Measurements from ENCODE around the gene BRICD5.
A peak's percentile ranks its signal among the peaks of the same experiment; 100 is the strongest.

The BRICD5 gene

DNA sequence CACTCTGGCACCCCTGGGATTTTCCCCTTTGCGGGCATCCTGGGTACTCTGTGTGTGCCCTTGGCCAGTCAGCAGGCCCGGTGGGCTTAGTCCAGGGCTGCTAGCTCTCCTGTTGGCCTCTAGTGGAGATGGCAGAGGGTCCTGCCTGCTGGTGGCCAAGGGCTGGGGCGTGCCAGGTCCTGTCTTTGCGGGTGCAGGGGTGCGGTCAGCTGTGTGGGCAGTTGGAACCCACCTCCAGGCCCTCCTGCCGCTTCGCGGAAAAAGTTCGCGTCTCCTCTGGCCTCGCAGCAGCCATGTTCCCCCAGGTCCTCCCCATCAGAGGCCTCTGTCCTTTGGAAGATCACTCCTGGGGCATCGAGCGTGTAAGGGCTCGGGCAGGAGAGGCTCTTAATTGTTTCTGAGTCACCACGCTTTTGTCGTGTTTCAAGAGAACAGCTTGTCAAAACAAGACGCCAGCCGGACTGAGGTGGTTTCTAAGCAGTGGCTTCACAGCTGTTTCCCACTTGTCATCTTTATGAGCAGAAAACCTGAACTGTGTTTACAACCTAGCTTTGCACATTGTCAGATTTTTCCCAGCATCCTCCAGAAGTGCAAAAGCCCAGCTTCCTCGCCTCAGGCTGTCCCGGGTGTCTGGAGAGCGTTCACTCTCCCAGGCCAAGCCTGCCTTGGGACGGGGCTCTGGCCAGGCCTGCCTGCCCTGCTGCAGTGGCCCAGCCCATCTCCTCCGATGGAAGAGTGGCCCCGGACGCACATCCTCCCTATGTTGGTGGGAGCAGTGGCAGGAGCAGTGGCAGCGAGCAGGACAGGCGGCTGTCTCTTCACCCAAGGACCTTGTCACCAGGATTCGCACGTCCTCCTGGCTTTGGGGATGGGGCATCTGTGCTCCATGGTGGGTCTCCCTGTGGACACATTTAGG is 20.6 kb upstream of the BRICD5 start:
- Histone ChIP-seq H3K27ac (ENCODE audit: extremely low read depth, low read depth, low read length) (no peak overlapping the region), H3K9me3 (ENCODE audit: control insufficient read depth, insufficient read depth, low read depth, low read length) (no peaks in the 10 kb centered on the region), H3K4me1 (ENCODE audit: control insufficient read depth, insufficient read depth, low read length) (peaks cover under 1% of the 10 kb centered on the region; the same call in 1 of the 2 replicates), H3K36me3 (ENCODE audit: control insufficient read depth in 2 of 2, insufficient read depth in 1 of 2, low read length in 2 of 2) (peaks cover 0 to 88% of the 10 kb centered on the region in 2 experiments; a peak in 2 of 3 replicates), H3K4me3 (ENCODE audit: low read depth, low read length) (no peak overlapping the region)
- CTCF ChIA-PET = no interaction called here
- POLR2A ChIA-PET = interaction anchor here (1.1 to 2.0 kb wide), 4 partner anchors 8 to 270 kb away, joined by 3 to 6 read pairs (median 4); partner anchors contain the start of genes E4F1 and ECI1
- TF ChIP-seq ZNF560 (tag by site-specific recombination; IDR thresholded peaks at IDR 0.05; ENCODE audit: borderline replicate concordance) (no peak), MYNN (tag by site-specific recombination; IDR thresholded peaks at IDR 0.05; ENCODE audit: borderline replicate concordance) (peak; percentile 78), ZNF623 (tag by site-specific recombination; IDR thresholded peaks at IDR 0.05) (no peak), ZNF677 (tag by site-specific recombination; IDR thresholded peaks at IDR 0.05) (0 out of 2 replicates have a peak, but pooled peaks have one; percentile 9), ZSCAN23 (tag by site-specific recombination; IDR thresholded peaks at IDR 0.05) (no peak), ZEB2 (tag by site-specific recombination; IDR thresholded peaks at IDR 0.05) (0 out of 2 replicates have a peak, but pooled peaks have one; percentile 37), ZNF76 (tag by site-specific recombination; IDR thresholded peaks at IDR 0.05; ENCODE audit: borderline replicate concordance, low read depth) (peak; percentile 37; the same call in 1 of the 2 replicates), IKZF3 (tag by site-specific recombination; IDR thresholded peaks at IDR 0.05) (no peak), KLF9 (tag by site-specific recombination; IDR thresholded peaks at IDR 0.05; ENCODE audit: low read depth) (no peak), ZNF626 (tag by site-specific recombination; IDR thresholded peaks at IDR 0.05) (no peak), ZNF274 (IDR thresholded peaks at IDR 0.05; ENCODE audit: low read length) (no peak), ZNF274 (tag by site-specific recombination; IDR thresholded peaks at IDR 0.05; ENCODE audit: borderline replicate concordance) (no peak), ZNF423 (tag by site-specific recombination; IDR thresholded peaks at IDR 0.05) (no peak), ZNF558 (tag by site-specific recombination; IDR thresholded peaks at IDR 0.05) (no peak), ZNF202 (tag by site-specific recombination; IDR thresholded peaks at IDR 0.05; ENCODE audit: borderline replicate concordance) (no peak), ZNF555 (tag by site-specific recombination; conservative IDR thresholded peaks at IDR 0.05) (no peak), OVOL3 (tag by site-specific recombination; IDR thresholded peaks at IDR 0.05) (no peak)
- TF ChIP-seq, protein P1, sequence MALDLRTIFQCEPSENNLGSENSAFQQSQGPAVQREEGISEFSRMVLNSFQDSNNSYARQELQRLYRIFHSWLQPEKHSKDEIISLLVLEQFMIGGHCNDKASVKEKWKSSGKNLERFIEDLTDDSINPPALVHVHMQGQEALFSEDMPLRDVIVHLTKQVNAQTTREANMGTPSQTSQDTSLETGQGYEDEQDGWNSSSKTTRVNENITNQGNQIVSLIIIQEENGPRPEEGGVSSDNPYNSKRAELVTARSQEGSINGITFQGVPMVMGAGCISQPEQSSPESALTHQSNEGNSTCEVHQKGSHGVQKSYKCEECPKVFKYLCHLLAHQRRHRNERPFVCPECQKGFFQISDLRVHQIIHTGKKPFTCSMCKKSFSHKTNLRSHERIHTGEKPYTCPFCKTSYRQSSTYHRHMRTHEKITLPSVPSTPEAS (tag by site-specific recombination; IDR thresholded peaks at IDR 0.05) = no peak
- TF ChIP-seq, protein P2, sequence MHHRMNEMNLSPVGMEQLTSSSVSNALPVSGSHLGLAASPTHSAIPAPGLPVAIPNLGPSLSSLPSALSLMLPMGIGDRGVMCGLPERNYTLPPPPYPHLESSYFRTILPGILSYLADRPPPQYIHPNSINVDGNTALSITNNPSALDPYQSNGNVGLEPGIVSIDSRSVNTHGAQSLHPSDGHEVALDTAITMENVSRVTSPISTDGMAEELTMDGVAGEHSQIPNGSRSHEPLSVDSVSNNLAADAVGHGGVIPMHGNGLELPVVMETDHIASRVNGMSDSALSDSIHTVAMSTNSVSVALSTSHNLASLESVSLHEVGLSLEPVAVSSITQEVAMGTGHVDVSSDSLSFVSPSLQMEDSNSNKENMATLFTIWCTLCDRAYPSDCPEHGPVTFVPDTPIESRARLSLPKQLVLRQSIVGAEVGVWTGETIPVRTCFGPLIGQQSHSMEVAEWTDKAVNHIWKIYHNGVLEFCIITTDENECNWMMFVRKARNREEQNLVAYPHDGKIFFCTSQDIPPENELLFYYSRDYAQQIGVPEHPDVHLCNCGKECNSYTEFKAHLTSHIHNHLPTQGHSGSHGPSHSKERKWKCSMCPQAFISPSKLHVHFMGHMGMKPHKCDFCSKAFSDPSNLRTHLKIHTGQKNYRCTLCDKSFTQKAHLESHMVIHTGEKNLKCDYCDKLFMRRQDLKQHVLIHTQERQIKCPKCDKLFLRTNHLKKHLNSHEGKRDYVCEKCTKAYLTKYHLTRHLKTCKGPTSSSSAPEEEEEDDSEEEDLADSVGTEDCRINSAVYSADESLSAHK (tag by site-specific recombination; IDR thresholded peaks at IDR 0.05) = peak; percentile 29; the same call in 1 of the 2 replicates
- TF ChIP-seq, protein P3, sequence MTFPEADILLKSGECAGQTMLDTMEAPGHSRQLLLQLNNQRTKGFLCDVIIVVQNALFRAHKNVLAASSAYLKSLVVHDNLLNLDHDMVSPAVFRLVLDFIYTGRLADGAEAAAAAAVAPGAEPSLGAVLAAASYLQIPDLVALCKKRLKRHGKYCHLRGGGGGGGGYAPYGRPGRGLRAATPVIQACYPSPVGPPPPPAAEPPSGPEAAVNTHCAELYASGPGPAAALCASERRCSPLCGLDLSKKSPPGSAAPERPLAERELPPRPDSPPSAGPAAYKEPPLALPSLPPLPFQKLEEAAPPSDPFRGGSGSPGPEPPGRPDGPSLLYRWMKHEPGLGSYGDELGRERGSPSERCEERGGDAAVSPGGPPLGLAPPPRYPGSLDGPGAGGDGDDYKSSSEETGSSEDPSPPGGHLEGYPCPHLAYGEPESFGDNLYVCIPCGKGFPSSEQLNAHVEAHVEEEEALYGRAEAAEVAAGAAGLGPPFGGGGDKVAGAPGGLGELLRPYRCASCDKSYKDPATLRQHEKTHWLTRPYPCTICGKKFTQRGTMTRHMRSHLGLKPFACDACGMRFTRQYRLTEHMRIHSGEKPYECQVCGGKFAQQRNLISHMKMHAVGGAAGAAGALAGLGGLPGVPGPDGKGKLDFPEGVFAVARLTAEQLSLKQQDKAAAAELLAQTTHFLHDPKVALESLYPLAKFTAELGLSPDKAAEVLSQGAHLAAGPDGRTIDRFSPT (tag by site-specific recombination; IDR thresholded peaks at IDR 0.05) = peak; percentile 36; the same call in 1 of the 2 replicates
- TF ChIP-seq, protein P4, sequence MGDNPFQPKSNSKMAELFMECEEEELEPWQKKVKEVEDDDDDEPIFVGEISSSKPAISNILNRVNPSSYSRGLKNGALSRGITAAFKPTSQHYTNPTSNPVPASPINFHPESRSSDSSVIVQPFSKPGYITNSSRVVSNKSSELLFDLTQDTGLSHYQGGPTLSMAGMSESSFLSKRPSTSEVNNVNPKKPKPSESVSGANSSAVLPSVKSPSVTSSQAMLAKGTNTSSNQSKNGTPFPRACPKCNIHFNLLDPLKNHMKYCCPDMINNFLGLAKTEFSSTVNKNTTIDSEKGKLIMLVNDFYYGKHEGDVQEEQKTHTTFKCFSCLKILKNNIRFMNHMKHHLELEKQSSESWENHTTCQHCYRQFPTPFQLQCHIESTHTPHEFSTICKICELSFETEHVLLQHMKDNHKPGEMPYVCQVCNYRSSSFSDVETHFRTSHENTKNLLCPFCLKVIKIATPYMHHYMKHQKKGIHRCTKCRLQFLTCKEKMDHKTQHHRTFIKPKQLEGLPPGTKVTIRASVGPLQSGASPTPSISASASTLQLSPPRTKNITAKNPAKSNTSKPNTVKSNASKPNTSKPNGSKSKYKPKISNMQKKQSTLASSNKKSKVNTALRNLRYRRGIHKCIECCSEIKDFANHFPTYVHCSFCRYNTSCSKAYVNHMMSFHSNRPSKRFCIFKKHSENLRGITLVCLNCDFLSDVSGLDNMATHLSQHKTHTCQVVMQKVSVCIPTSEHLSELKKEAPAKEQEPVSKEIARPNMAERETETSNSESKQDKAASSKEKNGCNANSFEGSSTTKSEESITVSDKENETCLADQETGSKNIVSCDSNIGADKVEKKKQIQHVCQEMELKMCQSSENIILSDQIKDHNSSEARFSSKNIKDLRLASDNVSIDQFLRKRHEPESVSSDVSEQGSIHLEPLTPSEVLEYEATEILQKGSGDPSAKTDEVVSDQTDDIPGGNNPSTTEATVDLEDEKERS (tag by site-specific recombination; IDR thresholded peaks at IDR 0.05) = no peak
- TF ChIP-seq, protein P5, sequence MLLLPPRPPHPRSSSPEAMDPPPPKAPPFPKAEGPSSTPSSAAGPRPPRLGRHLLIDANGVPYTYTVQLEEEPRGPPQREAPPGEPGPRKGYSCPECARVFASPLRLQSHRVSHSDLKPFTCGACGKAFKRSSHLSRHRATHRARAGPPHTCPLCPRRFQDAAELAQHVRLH (tag by site-specific recombination; IDR thresholded peaks at IDR 0.05) = no peak
- TF ChIP-seq, protein P6, sequence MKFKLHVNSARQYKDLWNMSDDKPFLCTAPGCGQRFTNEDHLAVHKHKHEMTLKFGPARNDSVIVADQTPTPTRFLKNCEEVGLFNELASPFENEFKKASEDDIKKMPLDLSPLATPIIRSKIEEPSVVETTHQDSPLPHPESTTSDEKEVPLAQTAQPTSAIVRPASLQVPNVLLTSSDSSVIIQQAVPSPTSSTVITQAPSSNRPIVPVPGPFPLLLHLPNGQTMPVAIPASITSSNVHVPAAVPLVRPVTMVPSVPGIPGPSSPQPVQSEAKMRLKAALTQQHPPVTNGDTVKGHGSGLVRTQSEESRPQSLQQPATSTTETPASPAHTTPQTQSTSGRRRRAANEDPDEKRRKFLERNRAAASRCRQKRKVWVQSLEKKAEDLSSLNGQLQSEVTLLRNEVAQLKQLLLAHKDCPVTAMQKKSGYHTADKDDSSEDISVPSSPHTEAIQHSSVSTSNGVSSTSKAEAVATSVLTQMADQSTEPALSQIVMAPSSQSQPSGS (tag by site-specific recombination; IDR thresholded peaks at IDR 0.05; ENCODE audit: low read depth) = no peak
- TF ChIP-seq, protein P7, sequence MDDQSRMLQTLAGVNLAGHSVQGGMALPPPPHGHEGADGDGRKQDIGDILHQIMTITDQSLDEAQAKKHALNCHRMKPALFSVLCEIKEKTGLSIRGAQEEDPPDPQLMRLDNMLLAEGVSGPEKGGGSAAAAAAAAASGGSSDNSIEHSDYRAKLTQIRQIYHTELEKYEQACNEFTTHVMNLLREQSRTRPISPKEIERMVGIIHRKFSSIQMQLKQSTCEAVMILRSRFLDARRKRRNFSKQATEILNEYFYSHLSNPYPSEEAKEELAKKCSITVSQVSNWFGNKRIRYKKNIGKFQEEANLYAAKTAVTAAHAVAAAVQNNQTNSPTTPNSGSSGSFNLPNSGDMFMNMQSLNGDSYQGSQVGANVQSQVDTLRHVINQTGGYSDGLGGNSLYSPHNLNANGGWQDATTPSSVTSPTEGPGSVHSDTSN (CRISPR knock-in tag; IDR thresholded peaks at IDR 0.05) = no peak
